Natural killer cell treated with Interleukin-12 subunit alpha and Interleukin-12 subunit beta and Interleukin-15 and Interleukin-18, amount 100 ng/mL, for 72 hours (primary cell): ENCODE data around the gene MEF2D. TPM values are rescaled to one million over a fixed set of nuclear protein-coding genes. Genes with fewer than 3 reads are reported as not detected.

Experiments used
- ATAC-seq, 2 donors: fragments of 150-1000 bp; cut with Tn5 transposase in 1 of 2; sonication (Bioruptor Pico), chemical (Tn5 transposase) in 1 of 2; 2 replicates each; pipeline ENCODE4 v1.10.0; 2021
- DNase-seq: peaks from one replicate; pipeline ENCODE4 v3.0.0; 2022; ENCODE audit warnings: low spot score
- H3K27ac Mint-ChIP-seq, 2 donors: 1 replicate in 1 of 2; 2 replicates in 1 of 2; pipeline ENCODE4 v1.8.0; 2022; ENCODE audit warnings: mixed read lengths in 2 of 2, mild to moderate bottlenecking in 1 of 2, moderate library complexity in 1 of 2
- H3K27me3 Mint-ChIP-seq, 2 donors: 1 replicate in 1 of 2; 2 replicates in 1 of 2; pipeline ENCODE4 v1.8.0; 2022; ENCODE audit warnings: mixed read lengths in 2 of 2
- H3K36me3 Mint-ChIP-seq: one replicate; pipeline ENCODE4 v1.8.0; 2022; ENCODE audit warnings: mixed read lengths
- H3K4me1 Mint-ChIP-seq, 2 donors: 1 replicate in 1 of 2; 2 replicates in 1 of 2; pipeline ENCODE4 v1.8.0; 2022; ENCODE audit warnings: low read depth in 2 of 2, mixed read lengths in 2 of 2, mild to moderate bottlenecking in 1 of 2
- H3K4me3 Mint-ChIP-seq: one replicate; pipeline ENCODE4 v1.8.0; 2022; ENCODE audit warnings: mixed read lengths
- H3K9me3 Mint-ChIP-seq: 2 replicates; pipeline ENCODE4 v1.8.0; 2022; ENCODE audit warnings: mixed read lengths
- total RNA-seq, 2 donors: library from RNA; stranded (reverse); gene quantifications; one replicate each; pipeline ENCODE4 v1.2.3, GENCODE V29; 2022

MEF2D gene
- total RNA-seq, 2 donors from 2014 or later: 48.1 to 62.2 TPM

DNA sequence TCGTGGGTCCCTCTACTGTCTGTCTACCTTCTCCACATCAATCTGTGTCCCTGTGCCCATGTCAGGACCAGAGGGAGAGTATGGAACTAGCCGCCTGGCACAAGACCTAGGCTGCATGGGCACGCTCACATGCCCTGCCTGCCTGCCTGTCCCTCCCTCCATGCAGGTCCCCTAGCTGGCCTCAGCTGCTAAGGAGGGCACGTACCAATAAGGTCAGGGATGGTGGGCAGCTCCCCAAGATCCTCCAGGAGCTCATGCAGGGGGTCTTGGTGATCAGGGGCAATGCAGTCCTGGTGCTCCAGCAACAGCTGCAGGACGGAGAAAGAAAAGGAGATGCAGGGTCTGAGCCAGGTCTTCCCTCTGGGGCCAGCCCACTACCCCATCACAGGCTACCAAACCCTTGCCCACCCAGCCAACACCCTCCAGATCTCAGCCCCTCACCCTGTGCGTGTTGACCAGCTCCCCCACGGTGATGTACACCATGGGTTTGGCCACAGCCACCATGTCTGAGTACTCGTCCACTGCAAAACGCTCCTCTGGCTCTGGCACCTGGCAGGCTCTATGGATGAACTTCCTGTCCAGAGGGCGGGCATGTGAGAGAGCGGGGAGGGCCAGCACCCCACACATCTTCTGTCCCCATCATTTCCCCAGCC, 33.1 kb upstream of the MEF2D start:
- no peaks in the 10 kb centered on the region for H3K27me3 Mint-ChIP-seq
- no peak for ATAC-seq
- no peak overlapping the region for H3K27ac Mint-ChIP-seq
- no peaks in the 10 kb centered on the region for H3K36me3 Mint-ChIP-seq
- no peak overlapping the region for H3K4me3 Mint-ChIP-seq
- no peaks in the 10 kb centered on the region for H3K9me3 Mint-ChIP-seq
- no peak for DNase-seq
- peaks cover under 1 to 2% of the 10 kb centered on the region in 2 donors for H3K4me1 Mint-ChIP-seq

DNA sequence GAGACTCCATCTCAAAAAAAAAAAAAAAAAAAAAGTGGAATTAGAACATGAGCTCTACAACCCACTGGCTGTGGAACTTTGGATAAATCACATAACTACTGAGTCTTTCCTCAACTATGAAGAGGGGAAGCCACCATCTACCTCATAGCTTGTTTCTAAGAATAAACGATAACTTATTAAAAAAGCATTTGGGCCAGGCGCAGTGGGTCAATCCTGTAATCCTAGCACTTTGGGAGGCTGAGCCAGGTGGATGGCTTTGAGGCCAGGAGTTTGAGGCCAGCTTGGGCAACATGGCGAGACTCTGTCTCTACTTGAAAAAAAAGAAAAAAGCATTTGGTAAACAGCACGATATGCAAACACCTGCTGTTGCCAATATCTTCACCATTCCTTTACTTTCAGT, 31.8 kb upstream of the MEF2D start:
- no peaks in the 10 kb centered on the region for H3K9me3 Mint-ChIP-seq
- no peak overlapping the region for H3K27ac Mint-ChIP-seq
- H3K27me3 Mint-ChIP-seq: no peaks in the 10 kb centered on the region
- H3K4me3 Mint-ChIP-seq: no peak overlapping the region
- H3K4me1 Mint-ChIP-seq: peaks cover 7 to 8% of the 10 kb centered on the region in 2 donors
- DNase-seq: no peak
- no peaks in the 10 kb centered on the region for H3K36me3 Mint-ChIP-seq
- ATAC-seq: no peak

DNA sequence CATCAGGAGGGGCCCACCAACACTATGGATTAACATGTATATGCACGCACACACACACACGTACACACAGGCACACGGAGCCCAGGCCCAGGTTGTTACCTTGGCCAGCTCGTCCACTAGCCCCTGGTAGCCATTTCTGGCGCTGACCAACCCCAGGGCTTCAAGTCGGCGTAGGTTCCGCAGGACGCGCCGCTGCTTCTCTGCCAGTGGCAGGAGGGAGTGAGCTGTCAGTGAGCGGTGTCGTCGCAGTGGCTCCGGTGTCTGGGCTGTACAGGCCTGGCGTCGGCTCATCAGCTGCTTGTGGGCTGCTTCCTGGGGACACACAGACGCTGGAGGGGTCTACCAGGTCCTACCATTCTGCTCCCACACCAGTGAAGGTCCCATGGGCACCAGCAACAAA, 29.4 kb upstream of the MEF2D start:
- peaks cover 17 to 23% of the 10 kb centered on the region in 2 donors for H3K4me1 Mint-ChIP-seq
- ATAC-seq (no peak), DNase-seq (no peak)
- H3K27me3 Mint-ChIP-seq: no peaks in the 10 kb centered on the region
- H3K36me3 Mint-ChIP-seq: no peaks in the 10 kb centered on the region
- H3K27ac Mint-ChIP-seq: no peak overlapping the region
- no peak overlapping the region for H3K4me3 Mint-ChIP-seq
- H3K9me3 Mint-ChIP-seq: no peaks in the 10 kb centered on the region

DNA sequence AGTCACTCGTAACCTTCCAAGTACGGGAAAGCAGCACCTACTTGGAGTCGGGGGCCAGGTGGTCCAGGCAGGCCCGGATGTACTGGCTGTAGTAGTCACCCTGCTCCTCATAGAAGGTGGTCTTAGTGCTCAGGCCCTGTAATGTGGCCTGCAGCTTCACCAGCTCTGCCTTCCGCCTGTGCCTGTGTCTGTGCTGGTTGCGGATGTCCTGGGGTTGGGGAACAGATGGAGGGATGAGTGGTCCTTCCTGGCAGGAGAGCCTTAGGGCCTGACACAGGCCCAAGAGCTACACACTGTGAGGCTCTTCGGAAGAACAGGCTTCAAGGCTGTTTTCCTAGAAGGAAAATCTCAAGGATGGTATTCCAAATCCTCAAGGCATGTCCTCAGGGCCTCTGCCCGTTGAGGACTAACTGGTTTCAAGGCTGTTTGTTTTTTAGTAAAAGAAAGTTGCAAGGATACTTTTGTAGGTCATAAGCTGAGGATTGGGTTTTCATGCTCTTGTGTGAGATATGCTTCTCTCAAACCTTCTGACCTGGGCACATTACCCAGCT, 28.4 kb upstream of the MEF2D start:
- no peak overlapping the region for H3K4me3 Mint-ChIP-seq
- H3K36me3 Mint-ChIP-seq: no peaks in the 10 kb centered on the region
- ATAC-seq: no peak
- H3K4me1 Mint-ChIP-seq: peaks cover 27 to 33% of the 10 kb centered on the region in 2 donors
- no peaks in the 10 kb centered on the region for H3K27me3 Mint-ChIP-seq
- peak overlapping the region in 1 of 2 donors; percentile 38 for H3K27ac Mint-ChIP-seq
- DNase-seq: no peak
- H3K9me3 Mint-ChIP-seq: no peaks in the 10 kb centered on the region

DNA sequence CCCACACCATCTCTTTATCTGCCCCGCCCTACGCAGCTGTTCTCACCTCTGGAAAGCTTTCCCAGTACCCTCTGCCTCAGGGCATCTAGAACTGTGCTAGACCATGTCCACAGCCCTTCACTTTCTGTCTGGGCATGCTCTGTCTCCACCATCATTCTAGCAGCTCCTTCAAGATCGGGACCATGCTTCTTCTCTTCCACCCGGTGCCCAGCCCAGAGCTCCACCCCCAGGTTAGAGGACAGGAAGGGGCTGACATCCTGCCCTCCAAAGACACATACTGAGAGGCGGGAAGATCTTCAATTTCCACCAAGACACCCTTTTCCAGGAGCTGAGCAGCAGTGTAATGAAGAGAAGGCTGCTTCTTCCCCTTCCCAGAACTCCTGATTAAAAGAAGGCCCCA, 27.7 kb upstream of the MEF2D start:
- H3K4me3 Mint-ChIP-seq: peak overlapping the region; percentile 5
- no peaks in the 10 kb centered on the region for H3K9me3 Mint-ChIP-seq
- H3K27ac Mint-ChIP-seq: peak overlapping the region in 1 of 2 donors; percentile 38
- DNase-seq: no peak
- peaks cover 30 to 35% of the 10 kb centered on the region in 2 donors for H3K4me1 Mint-ChIP-seq
- no peaks in the 10 kb centered on the region for H3K36me3 Mint-ChIP-seq
- peak in 1 of 2 donors; percentile 2 for ATAC-seq
- H3K27me3 Mint-ChIP-seq: no peaks in the 10 kb centered on the region

DNA sequence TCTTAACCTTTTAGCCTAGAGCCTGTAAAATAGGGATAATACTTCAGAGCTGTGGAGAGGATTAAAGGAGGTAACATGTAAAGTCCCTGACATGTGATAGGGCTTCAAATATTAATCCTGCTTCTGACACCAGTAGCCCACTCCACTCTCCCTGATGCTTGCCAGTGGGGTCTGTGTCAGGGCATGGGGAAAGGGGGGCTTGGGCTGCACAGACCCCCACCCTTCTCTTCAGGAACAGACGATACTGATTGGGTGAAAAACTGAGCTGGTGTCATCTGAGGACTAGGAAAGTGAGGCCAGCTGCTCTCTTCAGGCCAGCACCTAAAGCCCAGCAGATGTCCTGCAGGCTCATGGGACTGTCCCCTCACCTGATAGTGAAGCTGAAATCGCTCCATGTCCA, 27.0 kb upstream of the MEF2D start:
- Mint-ChIP-seq H3K27me3 (no peaks in the 10 kb centered on the region), H3K27ac (no peak overlapping the region), H3K4me3 (no peak overlapping the region), H3K4me1 (peaks cover 30 to 35% of the 10 kb centered on the region in 2 donors), H3K9me3 (no peaks in the 10 kb centered on the region), H3K36me3 (no peaks in the 10 kb centered on the region)
- ATAC-seq: no peak
- DNase-seq: no peak

DNA sequence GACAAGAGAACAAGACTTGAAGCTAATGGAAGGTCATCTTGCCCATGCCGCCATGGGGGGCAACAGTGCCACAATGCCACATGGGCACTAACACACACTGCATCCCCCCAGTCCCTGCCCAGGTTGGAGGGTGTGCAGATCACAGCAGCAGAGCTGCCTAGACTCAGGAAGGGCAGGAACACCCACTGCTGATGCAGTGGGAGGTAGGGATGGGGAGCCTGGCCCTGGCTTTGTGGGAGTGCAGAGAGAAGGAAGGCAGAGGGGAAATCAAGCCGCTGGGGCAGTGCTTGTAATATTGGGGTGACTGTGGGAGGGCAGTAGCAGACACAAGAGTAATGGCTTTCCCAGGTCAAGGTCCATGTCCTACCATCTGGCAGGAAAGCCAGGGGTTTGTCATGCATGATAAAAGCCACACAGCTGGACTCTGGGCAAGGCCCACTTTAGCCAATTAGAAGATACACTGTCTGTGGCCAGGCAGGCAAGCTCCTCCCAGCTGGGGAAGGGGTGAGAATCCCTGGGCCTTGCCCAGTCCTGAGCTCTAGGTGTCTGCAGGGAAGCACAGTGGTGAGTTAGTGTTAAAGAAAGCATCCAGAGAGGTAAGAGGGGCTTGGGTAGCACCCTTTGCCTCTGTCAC, 25.4 kb upstream of the MEF2D start:
- Mint-ChIP-seq H3K36me3 (no peaks in the 10 kb centered on the region), H3K4me1 (peaks cover 30 to 35% of the 10 kb centered on the region in 2 donors), H3K27ac (peak overlapping the region in 1 of 2 donors; percentile 79), H3K4me3 (no peak overlapping the region), H3K27me3 (no peaks in the 10 kb centered on the region), H3K9me3 (no peaks in the 10 kb centered on the region)
- ATAC-seq: no peak
- DNase-seq: no peak

DNA sequence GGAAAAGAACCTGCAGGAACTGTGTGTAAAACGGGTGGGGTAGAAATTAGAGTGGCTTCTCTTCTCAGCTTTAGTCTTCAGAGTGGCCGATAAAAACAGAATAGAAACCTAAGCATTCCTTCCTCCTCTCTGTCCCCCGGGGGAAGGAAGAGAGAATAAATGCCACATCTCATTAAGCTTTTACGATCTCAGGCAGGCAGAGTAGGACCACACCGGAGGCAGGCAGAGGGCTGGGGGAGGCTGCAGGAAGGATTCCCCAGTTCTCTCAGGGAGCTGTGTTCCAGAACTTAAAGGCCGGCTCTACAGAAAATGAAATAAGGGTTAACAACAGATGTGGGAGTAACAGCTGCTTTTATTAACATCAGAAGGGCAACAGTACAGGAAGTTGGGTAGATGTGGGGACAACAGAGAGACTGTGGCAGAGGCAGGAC, 24.5 kb upstream of the MEF2D start:
- H3K27me3 Mint-ChIP-seq: no peaks in the 10 kb centered on the region
- peak overlapping the region; percentile 48 to 79 for H3K27ac Mint-ChIP-seq
- no peaks in the 10 kb centered on the region for H3K9me3 Mint-ChIP-seq
- peak overlapping the region; percentile 74 for H3K4me3 Mint-ChIP-seq
- no peak for ATAC-seq
- DNase-seq: no peak
- peaks cover 30 to 35% of the 10 kb centered on the region in 2 donors for H3K4me1 Mint-ChIP-seq
- H3K36me3 Mint-ChIP-seq: no peaks in the 10 kb centered on the region

DNA sequence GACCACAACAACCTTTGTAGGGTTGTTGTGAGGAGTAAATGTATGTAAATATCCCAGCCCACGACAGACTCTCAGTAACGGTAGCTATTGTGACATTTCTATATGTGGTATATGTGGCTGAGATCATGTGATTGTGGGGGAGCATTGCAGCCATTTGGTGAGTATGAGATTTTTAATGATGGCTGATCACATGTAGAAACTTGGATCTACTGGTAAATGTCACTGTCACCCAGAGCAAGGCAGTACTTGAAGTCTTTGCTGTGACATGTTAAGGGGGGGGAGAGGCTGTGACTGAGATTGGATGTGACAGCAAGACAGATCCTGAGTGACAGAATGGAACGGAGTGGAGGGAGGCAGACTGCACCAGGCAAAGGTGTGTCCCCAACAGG, 23.9 kb upstream of the MEF2D start:
- ATAC-seq (peak; percentile 90 to 91), DNase-seq (no peak)
- Mint-ChIP-seq H3K36me3 (no peaks in the 10 kb centered on the region), H3K9me3 (no peaks in the 10 kb centered on the region), H3K4me1 (peaks cover 30 to 35% of the 10 kb centered on the region in 2 donors), H3K27ac (peak overlapping the region; percentile 48 to 79), H3K27me3 (no peaks in the 10 kb centered on the region), H3K4me3 (peak overlapping the region; percentile 74)

DNA sequence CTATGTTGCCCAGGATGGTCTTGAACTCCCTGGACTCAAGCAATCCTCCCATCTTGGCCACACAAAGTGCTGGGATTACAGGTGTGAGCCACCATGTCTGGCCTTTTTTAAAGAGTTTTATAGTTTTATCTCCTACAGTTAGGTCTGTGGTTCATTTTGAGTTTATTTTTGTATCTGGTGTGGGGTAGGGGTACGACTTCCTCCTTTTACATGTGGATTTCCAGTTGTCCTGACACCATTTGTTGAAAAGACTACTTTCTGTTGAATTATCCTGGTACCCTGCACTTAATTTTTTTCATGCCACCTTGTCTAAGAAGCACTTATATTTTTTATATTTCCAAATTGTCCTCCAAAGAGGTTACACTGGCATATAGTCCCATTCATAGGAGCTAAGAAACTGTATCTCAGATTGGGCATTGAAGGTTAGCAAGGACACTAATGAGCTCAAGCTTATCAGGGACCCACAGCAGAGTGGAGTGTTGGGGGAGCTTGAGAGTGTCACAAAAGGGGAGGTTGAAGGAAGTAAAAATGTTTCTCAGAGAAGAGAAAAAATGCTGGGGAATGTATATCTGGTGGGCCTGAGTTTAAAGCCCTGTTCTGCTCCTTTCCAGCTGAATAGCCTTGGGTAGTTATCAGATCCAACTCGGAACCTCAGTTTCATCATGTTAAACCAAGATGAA, 23.4 kb upstream of the MEF2D start:
- no peaks in the 10 kb centered on the region for H3K27me3 Mint-ChIP-seq
- DNase-seq (no peak), ATAC-seq (no peak)
- H3K9me3 Mint-ChIP-seq: no peaks in the 10 kb centered on the region
- peak overlapping the region; percentile 48 to 79 for H3K27ac Mint-ChIP-seq
- peak overlapping the region; percentile 74 for H3K4me3 Mint-ChIP-seq
- no peaks in the 10 kb centered on the region for H3K36me3 Mint-ChIP-seq
- peaks cover 30 to 35% of the 10 kb centered on the region in 2 donors for H3K4me1 Mint-ChIP-seq

DNA sequence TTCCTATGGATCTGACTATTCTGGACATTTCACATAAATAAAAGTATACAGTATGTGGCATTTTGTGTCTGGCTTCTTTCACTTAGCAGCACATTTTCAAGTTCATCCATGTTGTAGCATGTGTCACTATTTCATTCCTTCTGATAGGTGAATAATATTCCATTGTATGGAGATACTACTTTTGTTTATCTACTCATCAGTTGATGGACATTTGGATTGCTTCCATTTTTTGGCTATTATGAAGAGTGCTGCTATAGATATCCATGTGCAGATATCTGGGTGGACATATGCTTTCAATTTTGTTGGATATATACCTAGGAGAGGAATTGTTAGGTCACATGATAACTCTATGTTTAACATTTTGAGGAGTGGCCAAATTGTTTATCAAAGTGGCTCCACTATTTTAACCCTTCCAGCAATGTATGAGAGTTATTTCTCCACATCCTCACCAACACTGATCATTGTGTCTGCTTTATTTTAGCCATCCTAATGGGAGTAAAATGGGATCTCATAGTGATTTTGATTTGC, 21.9 kb upstream of the MEF2D start:
- Mint-ChIP-seq H3K9me3 (no peaks in the 10 kb centered on the region), H3K4me3 (no peak overlapping the region), H3K36me3 (no peaks in the 10 kb centered on the region), H3K27ac (no peak overlapping the region), H3K27me3 (no peaks in the 10 kb centered on the region), H3K4me1 (peaks cover 23 to 27% of the 10 kb centered on the region in 2 donors)
- ATAC-seq (no peak), DNase-seq (no peak)

DNA sequence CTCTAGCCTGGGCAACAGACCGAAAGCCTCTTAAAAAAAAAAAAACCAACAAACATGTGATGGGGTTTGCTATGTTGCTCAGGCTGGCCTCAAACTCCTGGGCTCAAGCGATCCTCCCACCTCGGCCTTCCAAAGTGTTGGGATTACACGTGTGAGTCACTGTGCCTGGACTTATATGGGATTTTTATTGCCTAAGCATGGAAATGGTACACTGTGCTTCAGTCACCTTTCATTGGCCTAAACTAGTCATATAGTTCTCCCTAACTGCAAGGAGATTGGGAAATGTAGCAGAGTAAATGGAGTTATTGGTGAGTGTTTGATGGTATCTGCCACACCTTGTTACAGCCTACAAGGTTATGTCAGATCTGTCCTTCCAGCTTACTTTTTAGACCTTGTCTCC, 17.2 kb upstream of the MEF2D start:
- DNase-seq (peak; percentile 1), ATAC-seq (no peak)
- Mint-ChIP-seq H3K4me3 (no peak overlapping the region), H3K36me3 (no peaks in the 10 kb centered on the region), H3K27me3 (no peaks in the 10 kb centered on the region), H3K9me3 (no peaks in the 10 kb centered on the region), H3K4me1 (no peaks in the 10 kb centered on the region), H3K27ac (no peak overlapping the region)

DNA sequence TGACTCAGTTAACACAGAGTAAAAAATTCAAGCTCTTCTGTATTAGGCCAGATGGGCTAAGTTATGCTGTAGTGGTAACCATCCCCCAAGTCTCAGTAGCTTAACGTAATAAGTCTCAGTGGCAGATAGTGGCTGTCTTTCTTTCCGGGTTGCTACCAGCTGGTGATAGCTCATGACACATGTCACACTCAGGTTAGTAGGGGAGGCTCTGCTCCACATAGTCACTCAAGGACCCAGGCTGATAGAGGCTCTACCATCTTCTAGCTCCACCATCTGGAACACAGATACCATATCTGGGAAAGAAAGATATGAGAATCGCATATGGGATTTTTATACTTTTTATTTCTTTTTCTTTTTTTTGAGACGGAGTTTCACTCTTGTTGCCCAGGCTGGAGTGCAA, 16.2 kb upstream of the MEF2D start:
- Mint-ChIP-seq H3K27me3 (no peaks in the 10 kb centered on the region), H3K27ac (no peak overlapping the region), H3K4me1 (peaks cover 0 to 7% of the 10 kb centered on the region in 2 donors), H3K4me3 (no peak overlapping the region), H3K9me3 (no peaks in the 10 kb centered on the region), H3K36me3 (no peaks in the 10 kb centered on the region)
- DNase-seq (no peak), ATAC-seq (no peak)

DNA sequence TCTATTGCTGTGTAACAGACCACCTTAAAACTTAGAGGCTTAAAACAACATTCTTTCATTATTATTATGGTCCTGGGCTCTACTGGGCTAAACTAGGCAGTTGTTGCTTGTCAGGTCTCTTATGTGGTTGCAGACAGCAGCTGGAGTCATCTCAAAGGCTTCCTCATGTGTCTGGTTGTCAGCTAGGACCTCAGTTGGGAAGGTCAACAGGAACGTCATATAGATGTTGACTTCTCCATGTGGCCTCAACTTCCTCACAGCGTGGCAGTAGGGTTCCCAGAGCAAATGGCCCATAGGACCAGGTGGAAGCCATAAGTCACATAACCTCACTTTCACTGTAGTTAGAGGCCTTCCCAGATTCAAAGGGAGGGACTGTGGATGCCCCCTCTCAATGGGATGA, 15.4 kb upstream of the MEF2D start:
- Mint-ChIP-seq H3K4me3 (no peak overlapping the region), H3K9me3 (no peaks in the 10 kb centered on the region), H3K27ac (no peak overlapping the region), H3K27me3 (no peaks in the 10 kb centered on the region), H3K4me1 (peaks cover 0 to 10% of the 10 kb centered on the region in 2 donors), H3K36me3 (no peaks in the 10 kb centered on the region)
- ATAC-seq: no peak
- DNase-seq: peak; percentile 28
